ENCODE measurements around the gene C19orf85.
A peak's percentile ranks its signal among the peaks of the same experiment; 100 is the strongest.

C19orf85 gene

GRCh38 chr19:55444646-55445045 is 19.9 kb downstream of the C19orf85 start:
- no peak for TF ChIP-seq JUND (IDR thresholded peaks at IDR 0.05; ENCODE audit: low read depth)
- no peak for DNase-seq (ENCODE audit: low read depth in 1 of 2, low spot score in 1 of 2)
- in situ Hi-C loops (cut with HindIII; ENCODE audit: low pct_unique_long_range_greater_than_20kb, low sequenced_read_pairs): no loop called here

GRCh38 chr19:55443824-55444480 is 20.6 kb downstream of the C19orf85 start:
- in situ Hi-C loops (cut with HindIII; ENCODE audit: low pct_unique_long_range_greater_than_20kb, low sequenced_read_pairs): no loop called here
- DNase-seq (ENCODE audit: low read depth in 1 of 2, low spot score in 1 of 2): no peak
- TF ChIP-seq JUND (IDR thresholded peaks at IDR 0.05; ENCODE audit: low read depth): no peak

- in situ Hi-C loops (cut with HindIII; ENCODE audit: low pct_unique_long_range_greater_than_20kb, low sequenced_read_pairs): no loop called here
- TF ChIP-seq JUND (IDR thresholded peaks at IDR 0.05; ENCODE audit: low read depth): no peak
- DNase-seq (ENCODE audit: low read depth in 1 of 2, low spot score in 1 of 2): no peak
Measured at GRCh38 chr19:55443045-55443823, 21.3 kb downstream of the C19orf85 start, which contains the start of gene SHISA7. Gene SHISA7 (minus strand): TSS chr19:55443300. CDS start chr19:55442863, 437 bp downstream.

GRCh38 chr19:55442372-55442961 is 22.1 kb downstream of the C19orf85 start:
- TF ChIP-seq JUND (IDR thresholded peaks at IDR 0.05; ENCODE audit: low read depth): no peak
- in situ Hi-C loops (cut with HindIII; ENCODE audit: low pct_unique_long_range_greater_than_20kb, low sequenced_read_pairs): no loop called here
- DNase-seq (ENCODE audit: low read depth in 1 of 2, low spot score in 1 of 2): peak; percentile 55 to 65

GRCh38 chr19:55441692-55442321 is 22.7 kb downstream of the C19orf85 start:
- no peak for TF ChIP-seq JUND (IDR thresholded peaks at IDR 0.05; ENCODE audit: low read depth)

GRCh38 chr19:55441319-55441691 is 23.2 kb downstream of the C19orf85 start:
- no peak for DNase-seq (ENCODE audit: low read depth in 1 of 2, low spot score in 1 of 2)
- in situ Hi-C loops (cut with HindIII; ENCODE audit: low pct_unique_long_range_greater_than_20kb, low sequenced_read_pairs): no loop called here
- no peak for TF ChIP-seq JUND (IDR thresholded peaks at IDR 0.05; ENCODE audit: low read depth)

More at GRCh38 chr19:55441692-55442321, 22.7 kb downstream of the C19orf85 start:
- in situ Hi-C loops (cut with HindIII; ENCODE audit: low pct_unique_long_range_greater_than_20kb, low sequenced_read_pairs): no loop called here
- DNase-seq (ENCODE audit: low read depth in 1 of 2, low spot score in 1 of 2): peak in 1 of 2 experiments; percentile 47

GRCh38 chr19:55440411-55441105 is 24.0 kb downstream of the C19orf85 start:
- DNase-seq (ENCODE audit: low read depth in 1 of 2, low spot score in 1 of 2): no peak
- no peak for TF ChIP-seq JUND (IDR thresholded peaks at IDR 0.05; ENCODE audit: low read depth)

GRCh38 chr19:55439052-55439451 is 25.5 kb downstream of the C19orf85 start:
- no peak for DNase-seq (ENCODE audit: low read depth in 1 of 2, low spot score in 1 of 2)
- TF ChIP-seq JUND (IDR thresholded peaks at IDR 0.05; ENCODE audit: low read depth): no peak
- in situ Hi-C loops (cut with HindIII; ENCODE audit: low pct_unique_long_range_greater_than_20kb, low sequenced_read_pairs): no loop called here

More at GRCh38 chr19:55440411-55441105, 24.0 kb downstream of the C19orf85 start:
- in situ Hi-C loops (cut with HindIII; ENCODE audit: low pct_unique_long_range_greater_than_20kb, low sequenced_read_pairs): no loop called here

- in situ Hi-C loops (cut with HindIII; ENCODE audit: low pct_unique_long_range_greater_than_20kb, low sequenced_read_pairs): no loop called here
- no peak for TF ChIP-seq JUND (IDR thresholded peaks at IDR 0.05; ENCODE audit: low read depth)
- DNase-seq (ENCODE audit: low read depth in 1 of 2, low spot score in 1 of 2): peak; percentile 89 to 90
Measured at GRCh38 chr19:55437410-55437809, 27.1 kb downstream of the C19orf85 start.

- TF ChIP-seq JUND (IDR thresholded peaks at IDR 0.05; ENCODE audit: low read depth): no peak
- no peak for DNase-seq (ENCODE audit: low read depth in 1 of 2, low spot score in 1 of 2)
- in situ Hi-C loops (cut with HindIII; ENCODE audit: low pct_unique_long_range_greater_than_20kb, low sequenced_read_pairs): no loop called here
Measured at GRCh38 chr19:55436847-55437246, 27.7 kb downstream of the C19orf85 start.

GRCh38 chr19:55435020-55435419 is 29.5 kb downstream of the C19orf85 start:
- TF ChIP-seq JUND (IDR thresholded peaks at IDR 0.05; ENCODE audit: low read depth): no peak
- DNase-seq (ENCODE audit: low read depth in 1 of 2, low spot score in 1 of 2): no peak
- in situ Hi-C loops (cut with HindIII; ENCODE audit: low pct_unique_long_range_greater_than_20kb, low sequenced_read_pairs): no loop called here

GRCh38 chr19:55434356-55434919 is 30.1 kb downstream of the C19orf85 start:
- no peak for TF ChIP-seq JUND (IDR thresholded peaks at IDR 0.05; ENCODE audit: low read depth)
- in situ Hi-C loops (cut with HindIII; ENCODE audit: low pct_unique_long_range_greater_than_20kb, low sequenced_read_pairs): no loop called here
- no peak for DNase-seq (ENCODE audit: low read depth in 1 of 2, low spot score in 1 of 2)
